GM23338 (cell line): ENCODE measurements around the gene SYVN1. TPM values are rescaled to one million over a fixed set of nuclear protein-coding genes. Genes with fewer than 3 reads are reported as not detected.

Source experiments
- ATAC-seq: fragments of 200-7000 bp; cut with Tn5 transposase; 3 replicates; pipeline ENCODE4 v1.9.1; 2020
- DNase-seq: peaks from one replicate; pipeline ENCODE4 v3.0.0-alpha.2; 2015; ENCODE audit warnings: low spot score
- H2AFZ ChIP-seq: fragments of 200-600 bp; sonication (generic); 2 replicates; pipeline ENCODE4 v1.8.0; 2016; ENCODE audit warnings: antibody characterized with exemption, mild to moderate bottlenecking, moderate library complexity
- H3F3A ChIP-seq: fragments of 200-600 bp; sonication (generic); replicated peaks from 2 replicates; pipeline ENCODE4 v1.8.0; 2017; ENCODE audit warnings: antibody characterized with exemption, mixed run types, low read depth
- H3K27ac ChIP-seq: fragments of 200-600 bp; sonication (generic); 2 replicates; pipeline ENCODE4 v1.6.1; 2016; ENCODE audit warnings: low read depth
- H3K27me3 ChIP-seq: fragments of 200-600 bp; sonication (generic); 2 replicates; pipeline ENCODE4 v1.8.0; 2016; ENCODE audit warnings: mild to moderate bottlenecking, mixed run types, moderate library complexity; ENCODE audit not compliant: insufficient read depth
- H3K36me3 ChIP-seq: fragments of 200-600 bp; sonication (generic); 2 replicates; pipeline ENCODE4 v1.8.0; 2016; ENCODE audit warnings: mild to moderate bottlenecking; ENCODE audit not compliant: insufficient read depth
- H3K4me1 ChIP-seq: fragments of 200-600 bp; sonication (generic); 2 replicates; pipeline ENCODE4 v1.8.0; 2016; ENCODE audit warnings: mild to moderate bottlenecking, moderate library complexity; ENCODE audit not compliant: insufficient read depth
- H3K4me2 ChIP-seq: fragments of 200-600 bp; sonication (generic); 2 replicates; pipeline ENCODE4 v1.7.1; 2017; ENCODE audit warnings: mixed run types
- H3K4me3 ChIP-seq: fragments of 200-600 bp; sonication (generic); 2 replicates; pipeline ENCODE4 v1.6.1; 2016; ENCODE audit warnings: mixed run types
- H3K79me2 ChIP-seq: fragments of 200-600 bp; sonication (generic); replicated peaks from 2 replicates; pipeline ENCODE4 v1.8.0; 2017; ENCODE audit warnings: mild to moderate bottlenecking; ENCODE audit not compliant: insufficient read depth
- H3K9me2 ChIP-seq: fragments of 200-600 bp; sonication (generic); 2 replicates; pipeline ENCODE4 v1.8.0; 2017; ENCODE audit not compliant: insufficient read depth
- H4K20me1 ChIP-seq: fragments of 200-600 bp; sonication (generic); replicated peaks from 2 replicates; pipeline ENCODE4 v1.8.0; 2017; ENCODE audit warnings: mild to moderate bottlenecking; ENCODE audit not compliant: insufficient read depth
- H3K27ac Mint-ChIP-seq: 2 replicates; pipeline ENCODE4 v1.8.0; 2020; ENCODE audit warnings: inconsistent platforms, mild to moderate bottlenecking, moderate library complexity, mixed read lengths
- H3K27me3 Mint-ChIP-seq: 3 replicates; pipeline ENCODE4 v1.8.0; 2022; ENCODE audit warnings: low read depth, mild to moderate bottlenecking, moderate library complexity, mixed read lengths, inconsistent platforms; ENCODE audit not compliant: insufficient read depth, poor library complexity
- H3K36me3 Mint-ChIP-seq: 3 replicates; pipeline ENCODE4 v1.8.0; 2021; ENCODE audit warnings: low read depth, mild to moderate bottlenecking, inconsistent platforms, moderate library complexity, mixed read lengths
- H3K4me1 Mint-ChIP-seq: 3 replicates; pipeline ENCODE4 v1.8.0; 2020; ENCODE audit warnings: mild to moderate bottlenecking, inconsistent platforms, mixed read lengths
- H3K4me3 Mint-ChIP-seq: 3 replicates; pipeline ENCODE4 v1.8.0; 2021; ENCODE audit warnings: moderate library complexity, mild to moderate bottlenecking, inconsistent platforms, mixed read lengths
- H3K9me3 Mint-ChIP-seq: 3 replicates; pipeline ENCODE4 v1.8.0; 2020; ENCODE audit warnings: moderate library complexity, mild to moderate bottlenecking, inconsistent platforms, mixed read lengths
- CREB1 ChIP-seq: fragments of 250-450 bp; sonication (Bioruptor Pico); IDR thresholded peaks from 2 replicates; pipeline ENCODE4 v1.5.0; 2020; ENCODE audit warnings: low read depth, mild to moderate bottlenecking, moderate library complexity
- CTCF ChIP-seq, 2 experiments: fragments of 200-600 bp in 1 of 2; sonication (generic) in 1 of 2; conservative IDR thresholded peaks; 2 replicates each; pipeline versions ENCODE4 v1.5.1 to v1.6.1; 2016 to 2017; ENCODE audit warnings: antibody characterized with exemption in 2 of 2, low read depth in 2 of 2, mild to moderate bottlenecking in 2 of 2, moderate library complexity in 1 of 2
- POLR2AphosphoS5 ChIP-seq: IDR thresholded peaks from 2 replicates; pipeline ENCODE4 v1.6.1; 2016; ENCODE audit warnings: antibody characterized with exemption, low read depth
- STAT1 ChIP-seq: IDR thresholded peaks from one replicate; pipeline ENCODE4 v1.6.1; 2016; ENCODE audit warnings: antibody characterized with exemption; ENCODE audit not compliant: unreplicated experiment
- ZNF114 ChIP-seq: fragments of 250-450 bp; sonication (Bioruptor Pico); IDR thresholded peaks from 2 replicates; pipeline ENCODE4 v1.5.0; 2020; ENCODE audit warnings: mild to moderate bottlenecking, moderate library complexity
- ZNF331 ChIP-seq: fragments of 250-450 bp; sonication (Bioruptor Pico); IDR thresholded peaks from 2 replicates; pipeline ENCODE4 v1.5.0; 2020; ENCODE audit warnings: low read depth, mild to moderate bottlenecking, moderate library complexity
- polyA plus RNA-seq: library from polyadenylated mRNA; unstranded; fragments of >200 nt; fragmentation: Nextera tagmentation; extraction: Ambion mirVana; gene quantifications from 2 replicates; pipeline ENCODE4 v1.2.1, GENCODE V29; 2016
- total RNA-seq: library from RNA; depleted of rRNA; stranded (reverse); fragments of >200 nt; shearing (Covaris generic); gene quantifications from 2 replicates; pipeline ENCODE4 v1.2.3, GENCODE V29; 2014
- TF ChIP-seq, protein P1 (sequence below): fragments of 250-450 bp; sonication (Bioruptor Pico); IDR thresholded peaks from 2 replicates; pipeline ENCODE4 v1.5.0; 2020; ENCODE audit warnings: mild to moderate bottlenecking, moderate library complexity
- TF ChIP-seq, protein P2 (sequence below): IDR thresholded peaks from one replicate; pipeline ENCODE4 v1.6.1; 2018; ENCODE audit warnings: antibody characterized with exemption; ENCODE audit not compliant: unreplicated experiment

The SYVN1 gene
- total and polyA plus RNA-seq, 2 experiments from 2014 or later, result 13.8 to 28.7 TPM

DNA sequence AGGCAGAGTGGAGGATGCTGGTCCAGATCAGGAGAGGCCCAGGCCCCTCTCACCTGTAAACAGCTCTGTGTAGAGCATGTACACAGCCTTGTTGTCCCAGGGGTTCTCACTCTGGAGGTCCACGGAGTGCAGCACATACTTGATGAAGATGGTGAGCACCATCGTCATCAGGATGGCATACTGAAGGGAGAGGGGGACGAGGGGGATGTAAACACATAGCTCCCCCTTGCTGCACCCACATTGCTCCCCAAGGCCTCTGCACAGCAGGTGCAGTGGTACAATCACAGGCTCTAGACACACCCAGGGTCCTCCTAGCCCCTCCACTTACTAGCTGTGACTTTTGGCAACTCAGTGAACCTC lies 2.9 kb downstream of the SYVN1 start:
- DNase-seq (no peak), ATAC-seq (no peak)
- H2AFZ ChIP-seq, result no peak overlapping the region
- H3K4me1 ChIP-seq, result peaks cover 19% of the 10 kb centered on the region; the same call in 1 of the 2 replicates
- peaks cover 19% of the 10 kb centered on the region for H3K79me2 ChIP-seq
- Mint-ChIP-seq H3K4me1 (peaks cover 19% of the 10 kb centered on the region), H3K27ac (no peak overlapping the region), H3K27me3 (peaks cover 17% of the 10 kb centered on the region), H3K4me3 (no peak overlapping the region; the same call in 2 of the 3 replicates), H3K9me3 (no peaks in the 10 kb centered on the region; the same call in 2 of the 3 replicates), H3K36me3 (peaks cover 33% of the 10 kb centered on the region)
- H3K4me3 ChIP-seq, result no peak overlapping the region
- H3K4me2 ChIP-seq, result no peak overlapping the region
- no peak overlapping the region for H3K27ac ChIP-seq
- H3K9me2 ChIP-seq, result no peaks in the 10 kb centered on the region
- H3K27me3 ChIP-seq, result no peaks in the 10 kb centered on the region
- no peaks in the 10 kb centered on the region for H4K20me1 ChIP-seq
- peaks cover 6% of the 10 kb centered on the region for H3K36me3 ChIP-seq
- H3F3A ChIP-seq, result peaks cover 15% of the 10 kb centered on the region; the same call in 1 of the 2 replicates
- no peak for TF ChIP-seq STAT1
- no peak for TF ChIP-seq ZNF114
- TF ChIP-seq CTCF (conservative IDR thresholded peaks at IDR 0.05; ENCODE audit: low read depth in 2 of 2), result no peak
- no peak for TF ChIP-seq CREB1 (CRISPR knock-in tag)

DNA sequence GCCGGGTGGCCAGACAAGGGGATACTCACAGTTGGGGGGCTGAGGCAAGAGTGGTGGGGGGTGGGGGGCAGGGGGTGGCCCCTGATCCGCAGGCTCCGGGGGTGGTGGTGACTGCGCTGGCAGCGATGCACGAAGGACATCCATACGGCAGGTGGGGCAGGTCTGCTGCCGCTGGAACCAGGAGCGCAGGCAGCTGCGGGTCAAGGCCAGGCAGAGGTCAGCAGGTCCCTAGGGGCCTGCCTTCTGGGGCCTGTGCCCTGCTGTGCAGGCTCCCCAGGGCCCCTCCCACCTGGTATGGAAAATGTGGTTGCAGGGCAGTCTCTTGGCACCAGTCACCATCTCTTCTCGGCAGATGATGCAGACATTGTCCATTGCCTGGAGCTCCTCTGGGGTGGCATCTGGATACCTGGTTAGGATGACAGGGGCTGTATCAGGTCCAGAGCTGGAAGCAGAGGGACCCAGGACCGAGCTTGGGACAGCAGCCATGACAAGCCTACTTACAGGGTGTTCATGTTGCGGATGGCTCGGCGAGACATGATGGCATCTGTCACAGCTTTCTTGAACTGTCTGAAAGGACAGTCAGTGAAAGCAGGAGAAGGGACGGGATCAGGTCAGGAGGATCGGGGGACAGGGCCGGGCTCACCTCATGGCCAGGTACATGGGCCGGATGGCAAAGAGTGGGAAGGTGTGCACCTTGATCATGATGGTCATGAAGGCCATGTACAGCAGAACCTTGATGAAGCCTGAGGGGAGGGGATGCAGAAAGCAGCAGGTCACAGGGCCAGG lies 3.5 kb downstream of the SYVN1 start:
- ATAC-seq (no peak), DNase-seq (no peak)
- no peak overlapping the region for H3K4me3 ChIP-seq
- no peaks in the 10 kb centered on the region for H4K20me1 ChIP-seq
- Mint-ChIP-seq H3K27me3 (peaks cover 14% of the 10 kb centered on the region), H3K9me3 (no peaks in the 10 kb centered on the region; the same call in 2 of the 3 replicates), H3K4me1 (peaks cover 14% of the 10 kb centered on the region), H3K36me3 (peaks cover 38% of the 10 kb centered on the region), H3K4me3 (no peak overlapping the region; the same call in 2 of the 3 replicates), H3K27ac (no peak overlapping the region)
- H3F3A ChIP-seq, result peaks cover 15% of the 10 kb centered on the region; the same call in 1 of the 2 replicates
- H3K4me2 ChIP-seq, result no peak overlapping the region
- H3K36me3 ChIP-seq, result peaks cover 6% of the 10 kb centered on the region
- no peaks in the 10 kb centered on the region for H3K27me3 ChIP-seq
- no peaks in the 10 kb centered on the region for H3K9me2 ChIP-seq
- no peak overlapping the region for H2AFZ ChIP-seq
- peaks cover 13% of the 10 kb centered on the region; the same call in 1 of the 2 replicates for H3K4me1 ChIP-seq
- H3K79me2 ChIP-seq, result peaks cover 19% of the 10 kb centered on the region
- H3K27ac ChIP-seq, result no peak overlapping the region
- TF ChIP-seq, protein P1, sequence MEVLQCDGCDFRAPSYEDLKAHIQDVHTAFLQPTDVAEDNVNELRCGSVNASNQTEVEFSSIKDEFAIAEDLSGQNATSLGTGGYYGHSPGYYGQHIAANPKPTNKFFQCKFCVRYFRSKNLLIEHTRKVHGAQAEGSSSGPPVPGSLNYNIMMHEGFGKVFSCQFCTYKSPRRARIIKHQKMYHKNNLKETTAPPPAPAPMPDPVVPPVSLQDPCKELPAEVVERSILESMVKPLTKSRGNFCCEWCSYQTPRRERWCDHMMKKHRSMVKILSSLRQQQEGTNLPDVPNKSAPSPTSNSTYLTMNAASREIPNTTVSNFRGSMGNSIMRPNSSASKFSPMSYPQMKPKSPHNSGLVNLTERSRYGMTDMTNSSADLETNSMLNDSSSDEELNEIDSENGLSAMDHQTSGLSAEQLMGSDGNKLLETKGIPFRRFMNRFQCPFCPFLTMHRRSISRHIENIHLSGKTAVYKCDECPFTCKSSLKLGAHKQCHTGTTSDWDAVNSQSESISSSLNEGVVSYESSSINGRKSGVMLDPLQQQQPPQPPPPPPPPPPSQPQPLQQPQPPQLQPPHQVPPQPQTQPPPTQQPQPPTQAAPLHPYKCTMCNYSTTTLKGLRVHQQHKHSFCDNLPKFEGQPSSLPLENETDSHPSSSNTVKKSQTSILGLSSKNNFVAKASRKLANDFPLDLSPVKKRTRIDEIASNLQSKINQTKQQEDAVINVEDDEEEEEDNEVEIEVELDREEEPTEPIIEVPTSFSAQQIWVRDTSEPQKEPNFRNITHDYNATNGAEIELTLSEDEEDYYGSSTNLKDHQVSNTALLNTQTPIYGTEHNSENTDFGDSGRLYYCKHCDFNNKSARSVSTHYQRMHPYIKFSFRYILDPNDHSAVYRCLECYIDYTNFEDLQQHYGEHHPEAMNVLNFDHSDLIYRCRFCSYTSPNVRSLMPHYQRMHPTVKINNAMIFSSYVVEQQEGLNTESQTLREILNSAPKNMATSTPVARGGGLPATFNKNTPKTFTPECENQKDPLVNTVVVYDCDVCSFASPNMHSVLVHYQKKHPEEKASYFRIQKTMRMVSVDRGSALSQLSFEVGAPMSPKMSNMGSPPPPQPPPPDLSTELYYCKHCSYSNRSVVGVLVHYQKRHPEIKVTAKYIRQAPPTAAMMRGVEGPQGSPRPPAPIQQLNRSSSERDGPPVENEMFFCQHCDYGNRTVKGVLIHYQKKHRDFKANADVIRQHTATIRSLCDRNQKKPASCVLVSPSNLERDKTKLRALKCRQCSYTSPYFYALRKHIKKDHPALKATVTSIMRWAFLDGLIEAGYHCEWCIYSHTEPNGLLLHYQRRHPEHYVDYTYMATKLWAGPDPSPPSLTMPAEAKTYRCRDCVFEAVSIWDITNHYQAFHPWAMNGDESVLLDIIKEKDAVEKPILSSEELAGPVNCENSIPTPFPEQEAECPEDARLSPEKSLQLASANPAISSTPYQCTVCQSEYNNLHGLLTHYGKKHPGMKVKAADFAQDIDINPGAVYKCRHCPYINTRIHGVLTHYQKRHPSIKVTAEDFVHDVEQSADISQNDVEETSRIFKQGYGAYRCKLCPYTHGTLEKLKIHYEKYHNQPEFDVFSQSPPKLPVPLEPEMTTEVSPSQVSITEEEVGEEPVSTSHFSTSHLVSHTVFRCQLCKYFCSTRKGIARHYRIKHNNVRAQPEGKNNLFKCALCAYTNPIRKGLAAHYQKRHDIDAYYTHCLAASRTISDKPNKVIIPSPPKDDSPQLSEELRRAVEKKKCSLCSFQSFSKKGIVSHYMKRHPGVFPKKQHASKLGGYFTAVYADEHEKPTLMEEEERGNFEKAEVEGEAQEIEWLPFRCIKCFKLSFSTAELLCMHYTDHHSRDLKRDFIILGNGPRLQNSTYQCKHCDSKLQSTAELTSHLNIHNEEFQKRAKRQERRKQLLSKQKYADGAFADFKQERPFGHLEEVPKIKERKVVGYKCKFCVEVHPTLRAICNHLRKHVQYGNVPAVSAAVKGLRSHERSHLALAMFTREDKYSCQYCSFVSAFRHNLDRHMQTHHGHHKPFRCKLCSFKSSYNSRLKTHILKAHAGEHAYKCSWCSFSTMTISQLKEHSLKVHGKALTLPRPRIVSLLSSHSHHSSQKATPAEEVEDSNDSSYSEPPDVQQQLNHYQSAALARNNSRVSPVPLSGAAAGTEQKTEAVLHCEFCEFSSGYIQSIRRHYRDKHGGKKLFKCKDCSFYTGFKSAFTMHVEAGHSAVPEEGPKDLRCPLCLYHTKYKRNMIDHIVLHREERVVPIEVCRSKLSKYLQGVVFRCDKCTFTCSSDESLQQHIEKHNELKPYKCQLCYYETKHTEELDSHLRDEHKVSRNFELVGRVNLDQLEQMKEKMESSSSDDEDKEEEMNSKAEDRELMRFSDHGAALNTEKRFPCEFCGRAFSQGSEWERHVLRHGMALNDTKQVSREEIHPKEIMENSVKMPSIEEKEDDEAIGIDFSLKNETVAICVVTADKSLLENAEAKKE (CRISPR knock-in tag), result no peak
- no peak for TF ChIP-seq ZNF331
- TF ChIP-seq STAT1, result no peak
- no peak for TF ChIP-seq POLR2AphosphoS5
- TF ChIP-seq, protein P2, sequence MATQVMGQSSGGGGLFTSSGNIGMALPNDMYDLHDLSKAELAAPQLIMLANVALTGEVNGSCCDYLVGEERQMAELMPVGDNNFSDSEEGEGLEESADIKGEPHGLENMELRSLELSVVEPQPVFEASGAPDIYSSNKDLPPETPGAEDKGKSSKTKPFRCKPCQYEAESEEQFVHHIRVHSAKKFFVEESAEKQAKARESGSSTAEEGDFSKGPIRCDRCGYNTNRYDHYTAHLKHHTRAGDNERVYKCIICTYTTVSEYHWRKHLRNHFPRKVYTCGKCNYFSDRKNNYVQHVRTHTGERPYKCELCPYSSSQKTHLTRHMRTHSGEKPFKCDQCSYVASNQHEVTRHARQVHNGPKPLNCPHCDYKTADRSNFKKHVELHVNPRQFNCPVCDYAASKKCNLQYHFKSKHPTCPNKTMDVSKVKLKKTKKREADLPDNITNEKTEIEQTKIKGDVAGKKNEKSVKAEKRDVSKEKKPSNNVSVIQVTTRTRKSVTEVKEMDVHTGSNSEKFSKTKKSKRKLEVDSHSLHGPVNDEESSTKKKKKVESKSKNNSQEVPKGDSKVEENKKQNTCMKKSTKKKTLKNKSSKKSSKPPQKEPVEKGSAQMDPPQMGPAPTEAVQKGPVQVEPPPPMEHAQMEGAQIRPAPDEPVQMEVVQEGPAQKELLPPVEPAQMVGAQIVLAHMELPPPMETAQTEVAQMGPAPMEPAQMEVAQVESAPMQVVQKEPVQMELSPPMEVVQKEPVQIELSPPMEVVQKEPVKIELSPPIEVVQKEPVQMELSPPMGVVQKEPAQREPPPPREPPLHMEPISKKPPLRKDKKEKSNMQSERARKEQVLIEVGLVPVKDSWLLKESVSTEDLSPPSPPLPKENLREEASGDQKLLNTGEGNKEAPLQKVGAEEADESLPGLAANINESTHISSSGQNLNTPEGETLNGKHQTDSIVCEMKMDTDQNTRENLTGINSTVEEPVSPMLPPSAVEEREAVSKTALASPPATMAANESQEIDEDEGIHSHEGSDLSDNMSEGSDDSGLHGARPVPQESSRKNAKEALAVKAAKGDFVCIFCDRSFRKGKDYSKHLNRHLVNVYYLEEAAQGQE, result no peak
